Loucy (cell line): ENCODE data around the gene BARHL1.

Experiments used
- H2AFZ ChIP-seq: fragments of 200-600 bp; sonication (generic); 2 replicates; pipeline ENCODE4 v1.6.0; 2016; ENCODE audit warnings: antibody characterized with exemption, mild to moderate bottlenecking, low read length, moderate library complexity
- H3F3A ChIP-seq: fragments of 200-600 bp; 2 replicates; pipeline ENCODE4 v1.6.0; 2016; ENCODE audit warnings: antibody characterized with exemption, low read depth, mild to moderate bottlenecking
- H3K27me3 ChIP-seq: fragments of 200-600 bp; sonication (generic); 2 replicates; pipeline ENCODE4 v1.6.1; 2014; ENCODE audit warnings: low read length, mild to moderate bottlenecking; ENCODE audit not compliant: insufficient read depth, poor library complexity, severe bottlenecking
- H3K36me3 ChIP-seq: fragments of 200-600 bp; sonication (generic); 2 replicates; pipeline ENCODE4 v1.6.1; 2016; ENCODE audit warnings: low read length; ENCODE audit not compliant: insufficient read depth
- H3K4me1 ChIP-seq: fragments of 200-600 bp; sonication (generic); 2 replicates; pipeline ENCODE4 v1.5.1; 2014; ENCODE audit warnings: low read length, mild to moderate bottlenecking; ENCODE audit not compliant: insufficient read depth, poor library complexity, severe bottlenecking
- H3K4me2 ChIP-seq: fragments of 200-600 bp; sonication (generic); 2 replicates; pipeline ENCODE4 v1.6.0; 2014; ENCODE audit warnings: antibody characterized with exemption, low read length, low read depth, mild to moderate bottlenecking; ENCODE audit not compliant: poor library complexity, severe bottlenecking
- H3K4me3 ChIP-seq: fragments of 200-600 bp; sonication (generic); 2 replicates; pipeline ENCODE4 v1.5.1; 2014; ENCODE audit warnings: low read length, mild to moderate bottlenecking, mixed read lengths; ENCODE audit not compliant: poor library complexity, severe bottlenecking
- H3K79me2 ChIP-seq: fragments of 200-600 bp; sonication (generic); 2 replicates; pipeline ENCODE4 v1.6.1; 2014; ENCODE audit warnings: low read length; ENCODE audit not compliant: insufficient read depth
- H3K9ac ChIP-seq: fragments of 200-600 bp; sonication (generic); 2 replicates; pipeline ENCODE4 v1.6.0; 2014; ENCODE audit warnings: mild to moderate bottlenecking, low read depth, low read length, moderate library complexity; ENCODE audit not compliant: poor library complexity, severe bottlenecking
- H3K9me2 ChIP-seq: fragments of 200-600 bp; sonication (generic); replicated peaks from 2 replicates; pipeline ENCODE4 v1.6.1; 2016; ENCODE audit warnings: low read depth, low read length, mixed read lengths
- H3K9me3 ChIP-seq: fragments of 200-600 bp; sonication (generic); 2 replicates; pipeline ENCODE4 v1.6.1; 2014; ENCODE audit warnings: mild to moderate bottlenecking, antibody characterized with exemption, low read length, low read depth; ENCODE audit not compliant: insufficient read depth
- H4K20me1 ChIP-seq: fragments of 200-600 bp; sonication (generic); 2 replicates; pipeline ENCODE4 v1.6.0; 2014; ENCODE audit warnings: antibody characterized with exemption, low read length, mild to moderate bottlenecking; ENCODE audit not compliant: insufficient read depth, poor library complexity, severe bottlenecking
- CTCF ChIP-seq: fragments of 200-600 bp; sonication (generic); conservative IDR thresholded peaks from 2 replicates; pipeline ENCODE4 v1.5.1; 2014; ENCODE audit warnings: mild to moderate bottlenecking, antibody characterized with exemption, low read length
- EZH2phosphoT487 ChIP-seq: fragments of 200-600 bp; IDR thresholded peaks from 2 replicates; pipeline ENCODE4 v1.6.1; 2018; ENCODE audit warnings: antibody characterized with exemption, mild to moderate bottlenecking, moderate library complexity, borderline replicate concordance

The BARHL1 gene

DNA sequence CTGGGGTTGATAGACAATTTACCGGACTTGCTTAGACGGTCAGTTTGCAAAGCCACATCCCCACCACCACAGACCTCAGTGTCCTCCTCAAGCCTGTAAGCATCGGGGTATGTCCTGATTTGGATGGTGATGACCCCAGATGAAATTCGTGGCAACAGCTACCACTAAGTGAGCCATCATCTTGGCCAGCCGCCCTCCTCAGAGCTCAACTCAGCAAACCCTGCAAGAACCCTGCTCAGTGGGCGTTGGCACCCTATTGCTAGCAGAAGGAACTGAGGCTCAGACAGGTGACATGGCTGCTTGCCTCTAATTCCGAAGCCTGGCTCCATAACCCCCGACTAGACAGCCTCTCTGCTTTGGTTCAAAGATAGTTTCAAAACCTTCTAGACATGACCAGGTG lies 41.4 kb upstream of the BARHL1 start:
- Histone ChIP-seq H3F3A (no peaks in the 10 kb centered on the region), H3K4me2 (no peak overlapping the region), H3K9me2 (no peaks in the 10 kb centered on the region), H4K20me1 (no peaks in the 10 kb centered on the region), H3K4me3 (no peak overlapping the region), H3K4me1 (peaks cover 9% of the 10 kb centered on the region), H3K79me2 (no peaks in the 10 kb centered on the region), H3K9me3 (no peaks in the 10 kb centered on the region), H3K36me3 (no peaks in the 10 kb centered on the region), H2AFZ (no peak overlapping the region), H3K9ac (no peak overlapping the region), H3K27me3 (no peaks in the 10 kb centered on the region)
- TF ChIP-seq CTCF, result no peak
- TF ChIP-seq EZH2phosphoT487, result no peak

DNA sequence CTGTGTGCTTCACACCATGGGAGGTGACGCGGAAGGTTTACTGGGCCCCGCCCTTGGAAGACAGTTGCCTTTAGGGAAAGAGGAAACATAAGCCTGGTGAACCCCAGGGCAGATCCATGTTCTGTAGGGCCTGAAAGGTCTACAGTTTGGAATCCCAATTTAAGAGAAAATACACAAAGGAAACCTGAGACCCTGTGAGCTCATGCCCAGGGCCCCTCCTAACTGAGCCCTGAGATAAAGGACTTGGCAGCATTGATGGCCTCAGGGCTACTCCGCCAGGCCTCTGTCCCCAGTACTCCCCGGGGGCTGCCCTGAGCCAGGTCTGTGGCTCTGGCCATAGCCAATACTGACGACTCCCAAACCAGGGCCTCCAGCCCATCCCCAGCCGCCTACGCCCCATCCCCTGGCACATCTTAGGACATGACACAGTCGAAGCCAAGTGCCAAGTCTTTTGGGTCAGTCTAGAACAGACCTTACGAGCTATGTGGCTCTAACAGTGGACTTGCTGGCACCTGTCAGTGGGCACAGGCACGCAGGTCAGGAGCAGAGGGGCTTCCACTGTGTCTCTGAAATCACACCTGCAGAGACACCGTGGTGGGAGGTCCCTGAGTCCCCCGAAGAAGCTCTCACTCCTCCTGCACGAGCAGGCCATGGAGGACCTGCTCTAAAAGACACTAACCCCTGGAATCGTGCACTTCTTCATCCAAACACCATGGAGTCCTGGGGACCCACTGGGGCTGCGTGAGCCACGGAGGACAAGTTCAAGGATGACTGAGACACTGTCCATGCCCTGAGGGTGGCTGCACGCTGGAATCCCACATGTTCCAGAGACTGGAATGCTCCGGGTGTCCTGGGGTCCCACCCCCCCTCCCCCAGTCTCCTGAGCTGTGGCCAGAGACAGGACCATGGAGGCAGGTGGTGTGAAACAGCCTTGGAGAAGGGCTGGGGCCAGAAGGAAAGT lies 40.3 kb upstream of the BARHL1 start:
- no peaks in the 10 kb centered on the region for H3K36me3 ChIP-seq
- no peak for TF ChIP-seq CTCF
- no peak for TF ChIP-seq EZH2phosphoT487
- H2AFZ ChIP-seq, result no peak overlapping the region
- H3K9me3 ChIP-seq, result no peaks in the 10 kb centered on the region
- H4K20me1 ChIP-seq, result no peaks in the 10 kb centered on the region
- H3K9me2 ChIP-seq, result no peaks in the 10 kb centered on the region
- no peaks in the 10 kb centered on the region for H3K79me2 ChIP-seq
- no peaks in the 10 kb centered on the region for H3K27me3 ChIP-seq
- H3K4me2 ChIP-seq, result no peak overlapping the region
- no peak overlapping the region for H3K9ac ChIP-seq
- H3K4me1 ChIP-seq, result peaks cover 7% of the 10 kb centered on the region
- no peaks in the 10 kb centered on the region for H3F3A ChIP-seq
- no peak overlapping the region for H3K4me3 ChIP-seq

DNA sequence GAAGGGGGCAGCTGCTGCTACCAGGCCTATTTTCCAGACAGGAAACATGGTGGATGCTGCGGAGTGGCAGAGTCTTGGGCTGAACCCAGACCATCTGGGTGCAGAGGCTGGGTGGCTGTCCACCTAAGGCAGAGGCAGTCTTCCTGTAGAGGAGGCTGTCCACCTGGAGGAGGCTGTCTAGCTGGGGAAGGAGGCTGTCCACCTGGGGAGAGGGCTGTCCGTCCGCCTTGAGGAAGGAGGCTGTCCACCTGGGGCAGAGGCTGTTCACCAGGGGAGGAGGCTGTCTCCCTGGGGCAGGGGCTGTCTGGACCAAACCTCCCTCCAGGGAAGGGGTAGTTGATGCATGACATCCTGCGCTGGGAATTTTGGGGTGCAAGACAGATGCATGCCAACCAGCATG lies 39.2 kb upstream of the BARHL1 start:
- Histone ChIP-seq H3K4me2 (no peak overlapping the region), H3K9ac (no peak overlapping the region), H3K9me2 (no peaks in the 10 kb centered on the region), H3K4me1 (peaks cover 7% of the 10 kb centered on the region), H3K4me3 (no peak overlapping the region), H3K27me3 (no peaks in the 10 kb centered on the region), H3K36me3 (no peaks in the 10 kb centered on the region), H3F3A (no peaks in the 10 kb centered on the region), H4K20me1 (no peaks in the 10 kb centered on the region), H2AFZ (no peak overlapping the region), H3K79me2 (no peaks in the 10 kb centered on the region), H3K9me3 (no peaks in the 10 kb centered on the region)
- TF ChIP-seq EZH2phosphoT487, result no peak
- no peak for TF ChIP-seq CTCF
